Chondrocyte (in vitro differentiated cells): ENCODE data around the gene CCDC87. TPM values are rescaled to one million over a fixed set of nuclear protein-coding genes. Genes with fewer than 3 reads are reported as not detected.

ENCODE experiments used
- DNase-seq: peaks from one replicate; pipeline ENCODE4 v3.0.0; 2021; ENCODE audit warnings: mixed read lengths, low spot score
- H3K27ac Mint-ChIP-seq: one replicate; pipeline ENCODE4 v1.8.0; 2021; ENCODE audit warnings: mild to moderate bottlenecking, moderate library complexity, mixed read lengths; ENCODE audit not compliant: unreplicated experiment
- H3K27me3 Mint-ChIP-seq: 2 replicates; pipeline ENCODE4 v1.8.0; 2021; ENCODE audit warnings: low read depth, mixed read lengths
- H3K36me3 Mint-ChIP-seq: 2 replicates; pipeline ENCODE4 v1.8.0; 2021; ENCODE audit warnings: low read depth, mixed read lengths
- H3K4me1 Mint-ChIP-seq: 2 replicates; pipeline ENCODE4 v1.8.0; 2021; ENCODE audit warnings: low read depth, mild to moderate bottlenecking, mixed read lengths
- H3K4me3 Mint-ChIP-seq: one replicate; pipeline ENCODE4 v1.8.0; 2021; ENCODE audit warnings: mild to moderate bottlenecking, moderate library complexity, mixed read lengths; ENCODE audit not compliant: unreplicated experiment
- H3K9me3 Mint-ChIP-seq: 2 replicates; pipeline ENCODE4 v1.8.0; 2021; ENCODE audit warnings: low read depth, mixed read lengths
- CTCF ChIP-seq: fragments of 200-600 bp; sonication (generic); IDR thresholded peaks from 2 replicates; pipeline ENCODE4 v1.5.0; 2021; ENCODE audit warnings: antibody characterized with exemption, mild to moderate bottlenecking, moderate library complexity
- total RNA-seq: library from RNA; stranded (reverse); gene quantifications from 3 replicates; pipeline ENCODE4 v1.2.1, GENCODE V29; 2021

The CCDC87 gene
- total RNA-seq, 1 donor from 2014 or later = 0.32 TPM

DNA sequence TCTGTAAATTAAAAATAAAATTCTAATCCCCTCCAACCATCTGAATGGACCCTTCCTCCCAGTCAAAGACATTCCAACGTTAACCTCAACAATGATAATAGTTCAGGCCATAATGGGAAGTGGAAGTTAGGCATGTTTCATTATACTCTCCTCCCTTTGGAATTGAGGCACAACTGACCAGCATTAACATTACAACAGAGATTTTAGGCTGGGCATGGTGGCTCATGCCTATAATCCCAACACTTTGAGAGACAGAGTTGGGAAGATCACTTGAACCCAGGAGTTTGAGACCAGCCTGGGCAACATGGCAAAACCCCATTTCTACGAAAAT is 22.0 kb downstream of the CCDC87 start:
- DNase-seq = no peak
- peaks cover 7% of the 10 kb centered on the region for H3K4me1 Mint-ChIP-seq
- no peaks in the 10 kb centered on the region for H3K36me3 Mint-ChIP-seq

DNA sequence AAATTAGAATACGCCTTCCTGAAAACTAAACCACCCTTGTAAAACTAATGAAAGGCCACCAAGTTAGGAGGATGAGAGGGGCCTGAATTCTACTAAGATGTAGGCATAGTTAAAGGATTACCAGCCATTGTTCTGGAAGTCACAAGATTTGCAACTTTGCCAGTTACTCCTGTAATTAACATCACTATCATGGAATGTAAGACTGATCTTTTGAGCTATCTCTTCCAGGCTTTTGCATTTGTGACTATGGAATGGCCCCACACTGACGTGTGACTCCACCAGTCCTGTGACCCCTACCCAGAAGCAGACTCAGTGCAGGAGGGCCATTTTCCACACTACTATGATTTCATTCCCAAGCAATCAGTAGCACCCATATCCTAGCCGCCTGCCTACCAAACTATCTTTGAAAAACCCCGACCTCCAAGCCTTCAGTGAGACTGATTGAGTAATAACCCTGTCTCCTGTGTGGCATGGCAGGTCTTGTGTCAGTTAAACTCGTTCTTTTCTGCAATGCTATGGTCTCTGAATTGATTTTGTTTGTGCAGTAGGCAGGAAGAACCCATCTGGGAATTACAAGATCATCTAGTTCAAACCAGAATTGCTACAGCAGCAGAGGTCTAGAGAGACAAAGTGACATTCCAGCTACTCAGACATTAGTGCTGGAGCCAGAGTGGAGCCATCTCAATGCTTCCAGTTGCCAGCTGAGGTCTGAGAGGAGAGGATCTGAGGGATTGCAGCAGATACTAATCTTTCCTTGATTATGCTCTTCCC is 22.6 kb downstream of the CCDC87 start:
- no peak overlapping the region for H3K4me3 Mint-ChIP-seq

More for the DNA sequence above, 22.0 kb downstream of the CCDC87 start:
- Mint-ChIP-seq H3K27ac (no peak overlapping the region), H3K4me3 (no peak overlapping the region), H3K27me3 (peaks cover 19% of the 10 kb centered on the region), H3K9me3 (no peaks in the 10 kb centered on the region)
- TF ChIP-seq CTCF = no peak

GRCh38 chr11:66569076-66569475 is 23.8 kb downstream of the CCDC87 start:
- H3K27ac Mint-ChIP-seq = no peak overlapping the region
- no peak for DNase-seq
- H3K4me3 Mint-ChIP-seq = no peak overlapping the region
- peaks cover 7% of the 10 kb centered on the region for H3K4me1 Mint-ChIP-seq
- H3K27me3 Mint-ChIP-seq = peaks cover 7% of the 10 kb centered on the region
- no peaks in the 10 kb centered on the region for H3K36me3 Mint-ChIP-seq
- H3K9me3 Mint-ChIP-seq = no peaks in the 10 kb centered on the region
- TF ChIP-seq CTCF = no peak

More for the DNA sequence above, 22.6 kb downstream of the CCDC87 start:
- Mint-ChIP-seq H3K9me3 (no peaks in the 10 kb centered on the region), H3K27ac (peak overlapping the region; percentile 38), H3K4me1 (peaks cover 7% of the 10 kb centered on the region), H3K27me3 (peaks cover 18% of the 10 kb centered on the region), H3K36me3 (no peaks in the 10 kb centered on the region)
- DNase-seq = no peak
- TF ChIP-seq CTCF = no peak

DNA sequence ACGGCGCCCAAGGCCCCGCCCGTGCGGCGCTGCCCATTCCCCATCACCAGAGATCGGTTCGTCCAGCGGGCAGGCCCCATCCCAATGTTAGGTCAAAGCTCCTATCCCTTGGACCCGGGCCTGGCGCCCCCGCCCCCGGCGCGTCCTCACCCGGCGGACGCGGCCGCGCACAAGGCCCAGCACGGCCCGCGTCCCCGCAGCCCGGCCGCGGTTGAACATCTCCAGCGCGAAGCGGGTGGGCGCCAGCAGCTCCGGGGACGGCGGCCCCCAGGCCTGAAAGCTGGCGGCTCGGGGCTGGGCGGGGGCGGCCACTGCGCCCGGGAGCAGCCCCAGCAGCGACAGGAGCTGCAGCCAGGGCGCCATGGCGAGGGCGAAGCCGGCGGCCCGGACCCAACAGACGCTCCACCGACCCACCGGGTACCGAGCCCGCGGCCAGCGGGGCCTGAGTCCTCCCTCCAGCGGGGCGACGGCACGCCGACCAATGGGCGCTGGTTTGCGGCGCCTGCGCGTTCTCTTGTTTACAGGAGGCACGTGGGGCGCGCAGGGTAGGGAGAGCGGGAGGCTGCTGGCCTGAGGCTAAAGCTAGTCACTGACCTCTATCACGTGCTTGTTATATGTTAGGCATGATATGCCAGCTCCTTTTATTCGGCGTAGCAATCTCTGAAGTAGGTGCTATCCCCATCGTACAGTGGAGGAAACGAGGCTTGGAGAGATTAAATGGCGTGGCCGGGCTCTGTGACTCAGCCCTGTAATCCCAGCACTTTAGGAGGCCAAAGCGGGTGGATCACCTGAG is 24.5 kb downstream of the CCDC87 start, which contains the start of gene CTSF:
CTSF (minus strand) TSS at position 483 of the 793 bp plus-strand sequence; CDS start at position 363, 120 bp downstream.
- Mint-ChIP-seq H3K9me3 (no peaks in the 10 kb centered on the region), H3K27ac (no peak within 1 kb of the TSS), H3K4me3 (no peak within 1 kb of the TSS), H3K36me3 (no peaks in the 10 kb centered on the region), H3K27me3 (peaks cover 2% of the 10 kb centered on the region), H3K4me1 (peaks cover 7% of the 10 kb centered on the region)
- no peak for TF ChIP-seq CTCF
- DNase-seq = no peak

DNA sequence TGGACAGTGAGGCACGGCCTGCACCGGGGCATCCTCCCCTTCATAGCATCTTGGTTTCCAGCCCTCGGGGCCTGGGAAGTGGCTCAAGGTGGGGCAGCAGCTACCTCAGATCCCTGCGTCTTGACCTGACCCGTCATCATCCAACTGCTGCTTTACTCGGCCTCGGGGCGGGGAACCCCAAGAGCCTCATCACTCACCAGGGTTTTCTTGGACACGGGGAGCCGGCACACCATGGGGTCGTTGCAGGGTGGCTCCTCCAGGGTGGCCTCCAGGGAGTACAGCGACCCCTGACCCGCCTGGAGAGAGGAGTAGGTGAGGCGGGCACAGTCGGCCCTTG is 25.1 kb downstream of the CCDC87 start:
- Mint-ChIP-seq H3K9me3 (no peaks in the 10 kb centered on the region), H3K27ac (no peak overlapping the region), H3K36me3 (no peaks in the 10 kb centered on the region), H3K27me3 (peaks cover 2% of the 10 kb centered on the region), H3K4me3 (no peak overlapping the region), H3K4me1 (peaks cover 7% of the 10 kb centered on the region)
- no peak for TF ChIP-seq CTCF
- DNase-seq = no peak
